Duodenal mucosa (tissue), 2 donors: ENCODE data around the gene UBAC2.

Source experiments
- H3K27ac ChIP-seq: one replicate; pipeline ENCODE4 v1.7.0; 2013; ENCODE audit warnings: low read depth, low read length
- H3K27me3 ChIP-seq, 2 donors: one replicate each; pipeline ENCODE4 v1.7.0; 2013; ENCODE audit warnings: low read length in 2 of 2, control low read depth in 1 of 2; ENCODE audit not compliant: insufficient read depth in 2 of 2, control insufficient read depth in 1 of 2
- H3K36me3 ChIP-seq, 2 donors: one replicate each; pipeline ENCODE4 v1.7.0; 2013; ENCODE audit warnings: low read length in 2 of 2, control low read depth in 1 of 2; ENCODE audit not compliant: insufficient read depth in 2 of 2, control insufficient read depth in 1 of 2
- H3K4me1 ChIP-seq, 2 donors: one replicate each; pipeline ENCODE4 v1.7.0; 2013; ENCODE audit warnings: low read length in 2 of 2, control low read depth in 1 of 2; ENCODE audit not compliant: insufficient read depth in 2 of 2, control insufficient read depth in 1 of 2
- H3K4me3 ChIP-seq, 2 donors: one replicate each; pipeline ENCODE4 v1.7.0; 2013; ENCODE audit warnings: low read length in 2 of 2, low read depth in 1 of 2
- H3K9ac ChIP-seq, 2 donors: one replicate each; pipeline ENCODE4 v1.7.0; 2013; ENCODE audit warnings: low read length in 2 of 2, low read depth in 1 of 2
- H3K9me3 ChIP-seq, 2 donors: one replicate each; pipeline ENCODE4 v1.7.0; 2013; ENCODE audit warnings: low read length in 2 of 2, control low read depth in 1 of 2; ENCODE audit not compliant: control insufficient read depth in 1 of 2

UBAC2 gene

DNA sequence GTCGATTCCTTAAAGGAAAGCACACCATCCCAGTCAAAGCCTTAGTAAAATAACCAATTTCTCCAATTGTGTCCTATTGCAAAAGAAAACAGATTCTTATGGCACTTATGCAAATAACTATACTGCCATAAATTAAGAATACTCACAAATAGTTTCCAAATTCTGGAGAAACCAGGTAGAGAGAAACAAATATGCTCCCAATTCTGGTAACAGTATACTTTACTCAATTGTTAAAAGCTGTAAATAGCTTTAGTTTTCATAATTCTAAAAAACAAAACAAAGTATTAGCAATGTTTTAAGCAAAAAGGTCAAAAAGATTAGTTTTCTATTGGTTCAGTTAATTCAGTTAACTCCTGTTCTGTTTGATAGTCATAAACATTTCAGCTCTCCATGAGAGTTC is 18.2 kb upstream of the UBAC2 start:
- Histone ChIP-seq H3K27me3 (no peaks in the 10 kb centered on the region), H3K36me3 (no peaks in the 10 kb centered on the region), H3K4me3 (no peak overlapping the region), H3K9ac (no peak overlapping the region), H3K4me1 (no peaks in the 10 kb centered on the region), H3K27ac (no peak overlapping the region), H3K9me3 (peaks cover 0 to 2% of the 10 kb centered on the region in 2 donors)

DNA sequence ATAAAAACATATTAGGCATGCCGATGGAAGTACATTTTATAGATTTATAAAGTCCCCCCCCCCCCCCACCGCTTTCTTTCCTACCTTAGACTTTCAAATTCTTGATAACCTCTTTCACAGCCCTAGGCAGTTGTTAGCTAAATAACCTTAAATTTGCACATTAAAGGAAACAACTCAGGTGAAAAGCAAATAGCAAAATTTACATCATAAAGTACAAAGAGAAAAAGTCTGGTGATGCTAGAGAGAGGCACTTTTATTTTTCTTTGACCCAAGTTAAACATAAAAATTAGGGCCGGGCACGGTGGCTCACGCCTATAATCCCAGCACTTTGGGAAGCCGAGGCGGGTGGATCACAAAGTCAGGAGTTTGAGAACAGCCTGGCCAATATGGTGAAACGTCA is 15.0 kb upstream of the UBAC2 start:
- Histone ChIP-seq H3K4me1 (no peaks in the 10 kb centered on the region), H3K27ac (no peak overlapping the region), H3K4me3 (no peak overlapping the region), H3K9me3 (peaks cover 0 to 2% of the 10 kb centered on the region in 2 donors), H3K9ac (no peak overlapping the region), H3K36me3 (no peaks in the 10 kb centered on the region), H3K27me3 (no peaks in the 10 kb centered on the region)

DNA sequence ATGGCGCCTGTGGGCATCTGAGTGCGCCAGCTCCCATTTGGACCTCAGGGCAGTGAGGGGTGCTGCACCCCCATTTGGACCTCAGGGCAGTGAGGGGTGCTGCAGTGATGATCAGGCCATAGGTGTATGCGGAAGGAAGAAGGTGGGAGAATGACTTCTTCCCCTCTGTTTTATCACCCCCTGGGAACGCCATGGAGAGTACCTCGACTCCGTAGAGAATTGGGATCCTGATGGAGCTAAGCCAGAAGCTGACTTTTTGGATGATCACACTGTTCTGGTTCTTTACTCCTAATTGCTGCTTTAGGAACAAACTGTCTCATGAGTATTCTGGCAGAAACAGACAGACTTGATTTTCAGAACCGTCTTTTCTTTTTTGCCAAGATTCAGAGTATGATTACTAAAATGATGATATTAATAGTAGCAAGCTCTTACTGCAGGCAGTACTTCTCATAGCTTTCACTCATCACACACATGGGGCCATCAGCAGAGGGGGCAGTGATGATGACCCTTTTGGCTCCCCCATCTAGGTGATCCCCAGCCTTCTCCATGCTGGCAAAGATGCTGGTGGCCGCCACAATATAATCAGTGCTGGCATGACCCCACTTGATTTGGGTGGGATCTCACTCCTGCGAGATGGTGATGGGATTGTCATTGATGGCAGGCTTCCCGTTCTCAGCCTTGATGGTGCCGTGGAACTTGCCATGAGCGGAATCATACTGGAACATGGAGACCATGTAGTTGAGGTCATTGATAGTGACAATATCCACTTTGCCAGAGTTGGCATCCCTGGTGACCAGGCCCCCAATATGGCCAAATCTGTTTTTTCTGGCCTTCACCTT is 10.3 kb upstream of the UBAC2 start:
- Histone ChIP-seq H3K4me1 (peaks cover 12% of the 10 kb centered on the region in 2 donors), H3K36me3 (no peaks in the 10 kb centered on the region), H3K27ac (no peak overlapping the region), H3K9me3 (no peaks in the 10 kb centered on the region), H3K4me3 (no peak overlapping the region), H3K9ac (no peak overlapping the region), H3K27me3 (no peaks in the 10 kb centered on the region)

DNA sequence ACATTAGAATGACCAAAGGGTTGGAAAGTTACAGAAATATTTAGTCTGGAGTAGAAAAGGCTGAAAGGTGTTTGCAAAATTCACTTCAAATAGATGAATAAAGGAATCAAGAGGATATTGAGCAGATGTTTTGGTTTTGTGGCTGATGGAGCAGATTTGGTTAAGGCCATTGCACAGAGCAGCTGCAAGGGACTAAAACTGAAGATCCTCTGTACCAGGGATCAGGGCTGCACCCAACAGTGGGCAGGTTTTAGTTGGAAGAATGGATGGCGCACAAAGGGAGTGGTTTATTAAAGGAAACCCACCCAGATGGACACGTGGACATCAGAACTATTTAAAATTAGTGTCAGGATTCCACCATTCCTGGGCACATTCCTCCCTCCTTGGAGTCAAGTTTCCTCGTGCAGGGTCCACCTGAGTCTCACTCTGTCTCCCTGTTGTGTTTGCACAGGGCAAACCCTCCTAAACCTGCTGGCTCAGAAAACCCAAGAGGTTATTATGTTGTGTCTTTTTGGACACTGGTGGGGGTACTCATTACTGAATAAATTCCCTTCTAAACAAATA is 9.2 kb upstream of the UBAC2 start:
- Histone ChIP-seq H3K9me3 (no peaks in the 10 kb centered on the region), H3K4me3 (no peak overlapping the region), H3K9ac (no peak overlapping the region), H3K4me1 (peaks cover 12 to 15% of the 10 kb centered on the region in 2 donors), H3K36me3 (no peaks in the 10 kb centered on the region), H3K27ac (no peak overlapping the region), H3K27me3 (no peaks in the 10 kb centered on the region)

DNA sequence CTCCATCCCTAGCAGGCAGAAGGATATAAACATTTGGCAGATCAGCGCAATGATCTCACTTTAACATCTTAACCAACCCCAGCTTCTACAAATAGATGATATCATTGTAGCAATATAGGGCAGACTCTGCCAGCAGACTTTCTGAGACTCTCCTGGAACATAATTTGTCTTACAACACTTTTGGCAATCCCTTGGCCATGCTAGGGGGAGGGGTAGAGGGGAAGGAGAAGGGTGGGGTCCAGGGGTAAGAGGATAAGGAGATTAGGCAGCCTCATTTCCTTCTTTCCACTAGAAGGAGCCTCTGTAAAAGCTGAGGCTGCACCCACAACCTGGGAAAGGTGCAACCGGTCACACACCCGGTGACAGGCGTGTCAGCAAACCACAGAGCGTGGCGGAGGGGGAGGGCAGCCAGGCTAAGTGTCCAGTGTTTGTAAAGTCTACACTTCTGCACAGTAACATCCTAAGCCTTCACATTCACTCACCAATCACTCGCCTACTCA is 8.7 kb upstream of the UBAC2 start:
- H3K27me3 ChIP-seq = no peaks in the 10 kb centered on the region
- no peak overlapping the region for H3K4me3 ChIP-seq
- H3K9ac ChIP-seq = no peak overlapping the region
- no peak overlapping the region for H3K27ac ChIP-seq
- H3K4me1 ChIP-seq = peaks cover 15 to 20% of the 10 kb centered on the region in 2 donors
- H3K9me3 ChIP-seq = no peaks in the 10 kb centered on the region
- H3K36me3 ChIP-seq = no peaks in the 10 kb centered on the region

DNA sequence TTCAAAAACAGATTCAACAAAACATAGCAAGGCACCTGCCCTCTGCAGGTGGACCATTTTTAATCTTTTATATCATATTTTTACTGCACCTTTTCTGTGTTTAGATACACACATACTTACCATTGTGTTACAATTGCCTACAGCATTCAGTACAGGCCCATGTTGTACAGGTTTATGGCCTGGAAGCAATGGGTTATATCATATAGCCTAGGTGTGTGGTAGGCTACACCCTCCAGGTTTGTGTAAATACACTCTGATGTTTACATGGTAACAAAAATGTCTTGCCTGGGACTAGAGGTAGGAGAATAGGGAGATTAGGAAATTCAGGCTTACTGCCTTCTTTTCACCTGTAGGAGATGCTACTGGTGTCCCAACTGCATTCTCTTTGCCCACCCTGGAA is 8.2 kb upstream of the UBAC2 start:
- H3K9ac ChIP-seq = no peak overlapping the region
- no peaks in the 10 kb centered on the region for H3K9me3 ChIP-seq
- H3K4me3 ChIP-seq = no peak overlapping the region
- H3K27me3 ChIP-seq = no peaks in the 10 kb centered on the region
- H3K36me3 ChIP-seq = no peaks in the 10 kb centered on the region
- no peak overlapping the region for H3K27ac ChIP-seq
- H3K4me1 ChIP-seq = peaks cover 21 to 26% of the 10 kb centered on the region in 2 donors

DNA sequence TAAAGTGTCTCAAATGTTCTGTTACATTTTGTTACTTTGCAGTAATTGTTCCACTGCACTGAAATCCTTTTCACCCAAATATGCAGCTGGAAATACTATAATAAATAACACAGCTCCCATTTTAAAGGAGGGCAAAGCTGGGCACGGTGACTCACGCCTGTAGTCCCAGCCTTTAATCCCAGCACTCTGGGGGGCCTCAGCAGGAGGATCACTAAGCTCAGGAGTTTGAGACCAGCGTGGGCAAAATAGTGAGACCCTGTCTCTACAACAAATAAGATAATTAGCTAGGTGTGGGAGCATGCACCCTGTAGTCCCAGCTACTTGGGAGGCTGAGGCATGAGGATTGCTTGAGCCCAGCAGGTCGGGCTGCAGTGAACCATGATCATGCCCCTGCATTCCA is 7.5 kb upstream of the UBAC2 start:
- Histone ChIP-seq H3K27me3 (no peaks in the 10 kb centered on the region), H3K36me3 (no peaks in the 10 kb centered on the region), H3K9ac (no peak overlapping the region), H3K4me1 (peaks cover 26 to 29% of the 10 kb centered on the region in 2 donors), H3K9me3 (no peaks in the 10 kb centered on the region), H3K27ac (no peak overlapping the region), H3K4me3 (no peak overlapping the region)

DNA sequence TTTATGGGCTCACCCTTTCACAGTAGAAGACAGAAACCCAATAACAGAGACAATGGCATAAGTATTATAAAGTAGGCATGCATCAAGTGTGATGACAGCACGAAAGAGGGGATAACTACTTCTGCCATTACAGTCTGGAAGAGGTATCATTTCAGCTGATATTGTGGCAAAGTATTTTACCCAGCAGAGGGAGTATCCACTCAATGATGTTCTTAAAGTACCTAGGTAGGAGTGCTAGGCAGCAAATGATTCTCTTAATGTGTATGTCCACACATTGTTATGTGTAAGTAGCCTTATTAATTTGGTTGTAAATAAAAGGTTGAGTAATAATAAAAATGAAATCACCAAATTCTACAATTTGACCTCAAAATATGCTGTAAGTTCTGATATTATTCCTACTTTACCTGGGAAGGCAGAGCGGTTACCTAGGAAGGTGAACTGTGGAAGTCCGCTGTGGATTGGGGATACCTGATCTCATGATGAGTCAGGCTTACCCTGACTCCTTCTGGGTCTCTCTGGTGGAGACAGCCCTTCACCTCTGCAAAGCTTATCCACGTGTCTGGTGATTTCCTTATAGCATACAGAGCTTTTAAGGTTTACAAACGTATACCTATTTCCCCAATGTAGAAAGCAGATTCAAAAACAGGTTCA is 4.1 kb upstream of the UBAC2 start:
- Histone ChIP-seq H3K4me3 (no peak overlapping the region), H3K9me3 (no peaks in the 10 kb centered on the region), H3K4me1 (peaks cover 31 to 32% of the 10 kb centered on the region in 2 donors), H3K36me3 (no peaks in the 10 kb centered on the region), H3K9ac (no peak overlapping the region), H3K27ac (no peak overlapping the region), H3K27me3 (no peaks in the 10 kb centered on the region)

DNA sequence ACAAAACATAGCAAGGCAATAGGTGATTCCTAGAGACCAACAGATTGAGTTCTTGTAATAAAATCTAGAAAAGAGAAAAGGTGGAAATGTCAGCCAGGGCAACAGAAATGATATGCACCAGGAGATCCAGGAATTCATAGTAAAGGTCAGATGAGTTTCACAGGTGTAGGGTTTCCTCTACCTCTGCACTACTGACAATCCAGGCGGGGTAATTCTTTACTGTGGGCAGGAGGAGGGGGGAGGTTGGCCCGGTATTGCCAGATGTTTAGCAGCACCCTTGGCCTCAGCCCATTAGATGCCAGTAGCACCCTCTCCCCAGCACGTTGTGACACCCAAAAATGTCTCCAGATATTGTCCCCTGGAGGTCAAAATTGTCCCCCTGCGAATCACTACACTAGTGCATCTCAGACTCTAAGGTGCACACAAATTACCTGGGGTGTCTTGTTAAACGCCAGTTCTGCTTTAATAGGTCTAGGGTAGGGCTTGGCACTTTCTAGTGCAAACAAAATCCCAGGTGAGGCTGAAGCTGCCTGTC is 3.5 kb upstream of the UBAC2 start:
- Histone ChIP-seq H3K27ac (no peak overlapping the region), H3K9ac (no peak overlapping the region), H3K4me1 (peaks cover 26 to 27% of the 10 kb centered on the region in 2 donors), H3K27me3 (no peaks in the 10 kb centered on the region), H3K9me3 (no peaks in the 10 kb centered on the region), H3K4me3 (no peak overlapping the region), H3K36me3 (no peaks in the 10 kb centered on the region)
